Measurements from ENCODE around the gene AAMDC. TPM values are rescaled to one million over a fixed set of nuclear protein-coding genes. Genes with fewer than 3 reads are reported as not detected.
"Not testable (repeated sequence)": the region's sequence is repeated elsewhere in the genome, so short reads cannot be mapped to it uniquely, and the experiment has no call there.

The AAMDC gene
- total RNA-seq, 1 experiment from 2014 or later, result 13.1 TPM

- Histone ChIP-seq H3K27me3 (ENCODE audit: control insufficient read depth, insufficient read depth, low read length) (no peaks in the 10 kb centered on the region), H3K36me3 (replicated peaks; ENCODE audit: control insufficient read depth, insufficient read depth, low read length) (no peaks in the 10 kb centered on the region; the same call in 1 of the 2 replicates)
- DNase-seq, result no peak
Measured at GRCh38 chr11:77801477-77801876, 19.5 kb upstream of the AAMDC start.

GRCh38 chr11:77806415-77806814 lies 14.5 kb upstream of the AAMDC start:
- DNase-seq, result no peak
- H3K36me3 ChIP-seq (replicated peaks; ENCODE audit: control insufficient read depth, insufficient read depth, low read length), result no peaks in the 10 kb centered on the region; the same call in 1 of the 2 replicates
- no peak overlapping the region for H3K4me3 ChIP-seq (ENCODE audit: insufficient read depth, low read depth, low read length)
- H3K27me3 ChIP-seq (ENCODE audit: control insufficient read depth, insufficient read depth, low read length), result no peaks in the 10 kb centered on the region

More at GRCh38 chr11:77801477-77801876, 19.5 kb upstream of the AAMDC start:
- H3K4me3 ChIP-seq (ENCODE audit: insufficient read depth, low read depth, low read length), result no peak overlapping the region

- no peak for DNase-seq
- Histone ChIP-seq H3K4me3 (ENCODE audit: insufficient read depth, low read depth, low read length) (no peak overlapping the region), H3K27me3 (ENCODE audit: control insufficient read depth, insufficient read depth, low read length) (no peaks in the 10 kb centered on the region), H3K36me3 (replicated peaks; ENCODE audit: control insufficient read depth, insufficient read depth, low read length) (no peaks in the 10 kb centered on the region; the same call in 1 of the 2 replicates)
Measured at GRCh38 chr11:77806993-77807392, 14.0 kb upstream of the AAMDC start.

- no peak for DNase-seq
- H3K4me3 ChIP-seq (ENCODE audit: insufficient read depth, low read depth, low read length), result no peak overlapping the region
- no peaks in the 10 kb centered on the region for H3K27me3 ChIP-seq (ENCODE audit: control insufficient read depth, insufficient read depth, low read length)
- no peaks in the 10 kb centered on the region for H3K36me3 ChIP-seq (replicated peaks; ENCODE audit: control insufficient read depth, insufficient read depth, low read length)
Measured at GRCh38 chr11:77813256-77813655, 7.7 kb upstream of the AAMDC start.

GRCh38 chr11:77814848-77815247 lies 6.1 kb upstream of the AAMDC start:
- no peaks in the 10 kb centered on the region for H3K36me3 ChIP-seq (replicated peaks; ENCODE audit: control insufficient read depth, insufficient read depth, low read length)
- DNase-seq, result no peak
- H3K4me3 ChIP-seq (ENCODE audit: insufficient read depth, low read depth, low read length), result no peak overlapping the region
- H3K27me3 ChIP-seq (ENCODE audit: control insufficient read depth, insufficient read depth, low read length), result no peaks in the 10 kb centered on the region

- Histone ChIP-seq H3K4me3 (ENCODE audit: insufficient read depth, low read depth, low read length) (no peak overlapping the region), H3K27me3 (ENCODE audit: control insufficient read depth, insufficient read depth, low read length) (no peaks in the 10 kb centered on the region), H3K36me3 (replicated peaks; ENCODE audit: control insufficient read depth, insufficient read depth, low read length) (no peaks in the 10 kb centered on the region)
- no peak for DNase-seq
Measured at GRCh38 chr11:77815459-77815858, 5.5 kb upstream of the AAMDC start.

- peak; percentile 80 for DNase-seq
- Histone ChIP-seq H3K4me3 (ENCODE audit: insufficient read depth, low read depth, low read length) (peak overlapping the region; percentile 99), H3K36me3 (replicated peaks; ENCODE audit: control insufficient read depth, insufficient read depth, low read length) (no peaks in the 10 kb centered on the region), H3K27me3 (ENCODE audit: control insufficient read depth, insufficient read depth, low read length) (no peaks in the 10 kb centered on the region; the same call in 1 of the 2 replicates)
Measured at GRCh38 chr11:77819411-77819920, 1.5 kb upstream of the AAMDC start.

GRCh38 chr11:77819921-77820564 lies 901 bp upstream of the AAMDC start:
- peak overlapping the region; percentile 99 for H3K4me3 ChIP-seq (ENCODE audit: insufficient read depth, low read depth, low read length)
- DNase-seq, result peak; percentile 84
- no peaks in the 10 kb centered on the region for H3K36me3 ChIP-seq (replicated peaks; ENCODE audit: control insufficient read depth, insufficient read depth, low read length)
- no peaks in the 10 kb centered on the region; the same call in 1 of the 2 replicates for H3K27me3 ChIP-seq (ENCODE audit: control insufficient read depth, insufficient read depth, low read length)

GRCh38 chr11:77821349-77821851 lies 456 bp downstream of the AAMDC start:
- DNase-seq, result peak; percentile 57
- Histone ChIP-seq H3K27me3 (ENCODE audit: control insufficient read depth, insufficient read depth, low read length) (no peaks in the 10 kb centered on the region; the same call in 1 of the 2 replicates), H3K36me3 (replicated peaks; ENCODE audit: control insufficient read depth, insufficient read depth, low read length) (no peaks in the 10 kb centered on the region), H3K4me3 (ENCODE audit: insufficient read depth, low read depth, low read length) (peak overlapping the region; percentile 99)

- not testable (repeated sequence) for H3K27me3 ChIP-seq (ENCODE audit: control insufficient read depth, insufficient read depth, low read length); DNase-seq; H3K36me3 ChIP-seq (replicated peaks; ENCODE audit: control insufficient read depth, insufficient read depth, low read length); H3K4me3 ChIP-seq (ENCODE audit: insufficient read depth, low read depth, low read length)
Measured at GRCh38 chr11:77822126-77822525, 1.2 kb downstream of the AAMDC start.

GRCh38 chr11:77823775-77824174 lies 2.8 kb downstream of the AAMDC start:
- no peak for DNase-seq
- H3K27me3 ChIP-seq (ENCODE audit: control insufficient read depth, insufficient read depth, low read length), result no peaks in the 10 kb centered on the region; the same call in 1 of the 2 replicates
- no peak overlapping the region for H3K4me3 ChIP-seq (ENCODE audit: insufficient read depth, low read depth, low read length)

GRCh38 chr11:77828926-77829325 lies 8.0 kb downstream of the AAMDC start:
- no peak overlapping the region for H3K4me3 ChIP-seq (ENCODE audit: insufficient read depth, low read depth, low read length)
- DNase-seq, result no peak
- H3K27me3 ChIP-seq (ENCODE audit: control insufficient read depth, insufficient read depth, low read length), result no peaks in the 10 kb centered on the region
- H3K36me3 ChIP-seq (replicated peaks; ENCODE audit: control insufficient read depth, insufficient read depth, low read length), result no peaks in the 10 kb centered on the region

More at GRCh38 chr11:77823775-77824174, 2.8 kb downstream of the AAMDC start:
- H3K36me3 ChIP-seq (replicated peaks; ENCODE audit: control insufficient read depth, insufficient read depth, low read length), result no peaks in the 10 kb centered on the region

- Histone ChIP-seq H3K36me3 (replicated peaks; ENCODE audit: control insufficient read depth, insufficient read depth, low read length) (no peaks in the 10 kb centered on the region), H3K27me3 (ENCODE audit: control insufficient read depth, insufficient read depth, low read length) (no peaks in the 10 kb centered on the region), H3K4me3 (ENCODE audit: insufficient read depth, low read depth, low read length) (no peak overlapping the region)
- no peak for DNase-seq
Measured at GRCh38 chr11:77833302-77833701, 12.4 kb downstream of the AAMDC start.

- no peaks in the 10 kb centered on the region; the same call in 1 of the 2 replicates for H3K36me3 ChIP-seq (replicated peaks; ENCODE audit: control insufficient read depth, insufficient read depth, low read length)
- H3K4me3 ChIP-seq (ENCODE audit: insufficient read depth, low read depth, low read length), result no peak overlapping the region
- H3K27me3 ChIP-seq (ENCODE audit: control insufficient read depth, insufficient read depth, low read length), result no peaks in the 10 kb centered on the region
- no peak for DNase-seq
Measured at GRCh38 chr11:77842441-77843121, 21.6 kb downstream of the AAMDC start.

GRCh38 chr11:77843700-77844099 lies 22.8 kb downstream of the AAMDC start:
- not testable (repeated sequence) for H3K27me3 ChIP-seq (ENCODE audit: control insufficient read depth, insufficient read depth, low read length); DNase-seq; H3K4me3 ChIP-seq (ENCODE audit: insufficient read depth, low read depth, low read length); H3K36me3 ChIP-seq (replicated peaks; ENCODE audit: control insufficient read depth, insufficient read depth, low read length)

All from H7 (cell line).